ENCODE results near the gene KRT86. TPM values are rescaled to one million over a fixed set of nuclear protein-coding genes. Genes with fewer than 3 reads are reported as not detected.
A peak's percentile ranks its signal among the peaks of the same experiment; 100 is the strongest.

Gene KRT86
- total RNA-seq, 5 donors from 2014 or later (not counting 1 experiment from before 2014, with no cell fraction given): 0.35 TPM; not detected in 4

- Mint-ChIP-seq H3K36me3 (no peaks in the 10 kb centered on the region), H3K27ac (peak overlapping the region in 1 of 2 donors; percentile 47), H3K27me3 (peaks cover 19 to 27% of the 10 kb centered on the region in 2 donors), H3K4me1 (peaks cover 27 to 54% (median 34%) of the 10 kb centered on the region in 3 donors), H3K4me3 (no peak overlapping the region), H3K9me3 (no peaks in the 10 kb centered on the region)
- Histone ChIP-seq H3K27me3 (replicated peaks in 1 of 2; ENCODE audit: control insufficient read depth in 2 of 2, extremely low read depth in 1 of 2, insufficient read depth in 2 of 2, low read length in 1 of 2) (peaks cover 3 to 43% of the 10 kb centered on the region in 2 experiments), H3K4me1 (ENCODE audit: control insufficient read depth in 1 of 2, extremely low read depth in 1 of 2, insufficient read depth in 2 of 2, low read length in 2 of 2) (peaks cover 0 to 22% of the 10 kb centered on the region in 2 experiments), H3K36me3 (ENCODE audit: control insufficient read depth in 2 of 2, extremely low read depth in 1 of 2, insufficient read depth in 1 of 2, low read length in 1 of 2) (no peaks in the 10 kb centered on the region), H3K9me3 (no peaks in the 10 kb centered on the region), H3K27ac (ENCODE audit: low read length) (no peak overlapping the region), H3K4me3 (ENCODE audit: control insufficient read depth in 1 of 2, extremely low read depth in 1 of 2, low read length in 1 of 2) (no peak overlapping the region)
- WGBS (ENCODE audit: insufficient coverage): 54% methylated on average over 7 of the region's 10 CpGs
- POLR2A ChIA-PET: no interaction called here
- no peak for ATAC-seq (replicated peaks in 1 of 4)
- no peak for DNase-seq
- CTCF ChIA-PET: no interaction called here
Observed at GRCh38 chr12:52246720-52247621, 27.5 kb upstream of the KRT86 start.

DNA sequence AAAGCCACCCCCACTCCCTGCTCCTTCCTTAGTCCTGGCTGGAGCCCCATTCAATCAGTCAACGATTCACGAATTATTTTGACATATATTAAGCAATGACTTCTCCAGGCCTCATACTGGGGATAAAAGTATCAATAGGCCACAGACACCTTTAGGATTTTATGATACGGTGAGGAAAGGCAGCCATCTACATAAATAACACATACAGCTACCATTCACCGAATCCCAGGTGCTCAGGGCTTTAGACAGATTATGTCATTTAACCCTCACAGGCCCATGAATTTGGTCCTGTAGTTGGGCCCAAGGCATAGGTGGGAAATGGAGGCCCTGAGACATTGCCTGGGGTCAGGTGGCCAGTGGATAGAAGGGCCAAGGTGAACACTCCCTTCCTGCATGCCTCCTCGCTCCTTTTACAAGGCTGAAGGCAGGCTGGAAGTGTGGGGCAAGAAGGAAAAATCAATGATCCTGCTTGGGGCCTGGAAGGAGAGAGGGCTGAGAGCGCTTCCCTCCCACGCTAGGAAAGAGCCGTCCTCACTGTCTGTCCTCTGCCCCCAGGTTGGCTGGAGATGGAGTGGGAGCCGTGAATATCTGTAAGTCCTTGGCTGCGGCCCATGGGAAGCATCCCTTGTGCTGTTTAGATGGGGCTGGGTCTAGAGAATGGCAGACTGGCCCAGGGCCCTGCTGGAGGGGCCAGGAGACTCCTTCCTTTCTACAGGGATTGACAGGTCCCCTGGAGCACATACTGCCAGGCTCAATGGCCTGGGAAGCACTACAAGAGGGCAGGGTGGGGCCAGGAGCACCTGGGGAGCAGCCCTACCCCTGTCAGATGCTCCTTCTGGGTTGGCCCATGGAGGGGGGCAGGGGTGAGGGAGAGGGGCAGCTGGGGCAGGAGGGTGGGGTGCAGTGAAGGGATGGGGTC lies 26.6 kb upstream of the KRT86 start:
- Mint-ChIP-seq H3K36me3 (no peaks in the 10 kb centered on the region), H3K9me3 (no peaks in the 10 kb centered on the region), H3K27me3 (peaks cover 15 to 27% of the 10 kb centered on the region in 2 donors), H3K4me3 (no peak overlapping the region), H3K4me1 (peaks cover 27 to 59% (median 36%) of the 10 kb centered on the region in 3 donors), H3K27ac (no peak overlapping the region)
- Histone ChIP-seq H3K27ac (ENCODE audit: low read length) (no peak overlapping the region), H3K4me1 (ENCODE audit: control insufficient read depth in 1 of 2, extremely low read depth in 1 of 2, insufficient read depth in 2 of 2, low read length in 2 of 2) (peaks cover 0 to 24% of the 10 kb centered on the region in 2 experiments), H3K4me3 (ENCODE audit: control insufficient read depth in 1 of 2, extremely low read depth in 1 of 2, low read length in 1 of 2) (no peak overlapping the region), H3K36me3 (ENCODE audit: control insufficient read depth in 2 of 2, extremely low read depth in 1 of 2, insufficient read depth in 1 of 2, low read length in 1 of 2) (no peaks in the 10 kb centered on the region), H3K27me3 (replicated peaks in 1 of 2; ENCODE audit: control insufficient read depth in 2 of 2, extremely low read depth in 1 of 2, insufficient read depth in 2 of 2, low read length in 1 of 2) (peaks cover 3 to 37% of the 10 kb centered on the region in 2 experiments), H3K9me3 (no peaks in the 10 kb centered on the region)
- 93% methylated on average over 3 of the region's 10 CpGs for WGBS (ENCODE audit: insufficient coverage)
- ChIA-PET CTCF (no interaction called here), POLR2A (no interaction called here)
- DNase-seq: no peak
- ATAC-seq (replicated peaks in 1 of 4): no peak

DNA sequence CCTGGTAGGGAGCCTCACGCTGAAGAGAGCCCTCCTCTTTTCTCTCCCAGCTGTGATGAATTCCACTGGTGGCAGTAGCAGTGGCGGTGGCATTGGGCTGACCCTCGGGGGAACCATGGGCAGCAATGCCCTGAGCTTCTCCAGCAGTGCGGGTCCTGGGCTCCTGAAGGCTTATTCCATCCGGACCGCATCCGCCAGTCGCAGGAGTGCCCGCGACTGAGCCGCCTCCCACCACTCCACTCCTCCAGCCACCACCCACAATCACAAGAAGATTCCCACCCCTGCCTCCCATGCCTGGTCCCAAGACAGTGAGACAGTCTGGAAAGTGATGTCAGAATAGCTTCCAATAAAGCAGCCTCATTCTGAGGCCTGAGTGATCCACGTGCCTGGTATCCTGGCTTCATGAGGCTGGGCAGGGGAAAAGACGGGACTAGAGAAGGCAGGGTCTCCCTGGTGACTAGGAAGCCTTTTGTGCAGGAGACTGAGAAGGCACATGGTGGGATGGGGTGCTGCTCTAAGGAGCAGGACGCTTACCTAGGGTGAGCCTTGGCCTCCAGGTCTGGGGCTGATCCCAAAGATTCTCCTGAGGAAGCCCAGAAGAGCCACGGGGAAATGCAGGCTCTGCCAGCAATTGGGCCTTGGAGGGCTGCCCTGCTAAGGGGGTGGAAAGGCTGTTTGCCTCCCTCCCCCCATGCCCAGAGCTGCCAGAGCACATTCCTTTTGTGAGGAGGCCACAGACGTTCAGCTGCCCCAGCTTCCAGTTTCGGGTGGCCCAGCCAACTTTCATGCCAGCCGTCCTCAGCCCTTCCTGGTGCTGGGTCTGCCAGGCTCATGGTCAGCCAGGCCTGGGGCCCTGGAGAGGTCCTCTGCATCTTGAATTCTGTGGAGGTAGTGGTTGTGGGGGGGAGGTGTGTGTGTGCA lies 25.6 kb upstream of the KRT86 start:
- Histone ChIP-seq H3K27me3 (replicated peaks in 1 of 2; ENCODE audit: control insufficient read depth in 2 of 2, extremely low read depth in 1 of 2, insufficient read depth in 2 of 2, low read length in 1 of 2) (peaks cover 3 to 33% of the 10 kb centered on the region in 2 experiments), H3K36me3 (ENCODE audit: control insufficient read depth in 2 of 2, extremely low read depth in 1 of 2, insufficient read depth in 1 of 2, low read length in 1 of 2) (no peaks in the 10 kb centered on the region), H3K9me3 (no peaks in the 10 kb centered on the region), H3K4me3 (ENCODE audit: control insufficient read depth in 1 of 2, extremely low read depth in 1 of 2, low read length in 1 of 2) (no peak overlapping the region), H3K4me1 (ENCODE audit: control insufficient read depth in 1 of 2, extremely low read depth in 1 of 2, insufficient read depth in 2 of 2, low read length in 2 of 2) (peaks cover 0 to 16% of the 10 kb centered on the region in 2 experiments), H3K27ac (ENCODE audit: low read length) (no peak overlapping the region)
- Mint-ChIP-seq H3K4me1 (peaks cover 21 to 52% (median 32%) of the 10 kb centered on the region in 3 donors), H3K27ac (no peak overlapping the region), H3K36me3 (no peaks in the 10 kb centered on the region), H3K27me3 (peaks cover 15 to 27% of the 10 kb centered on the region in 2 donors), H3K4me3 (no peak overlapping the region), H3K9me3 (no peaks in the 10 kb centered on the region)
- WGBS (ENCODE audit: insufficient coverage): 68% methylated on average over 8 of the region's 18 CpGs
- ChIA-PET POLR2A (no interaction called here), CTCF (no interaction called here)
- DNase-seq (no peak), ATAC-seq (replicated peaks in 1 of 4) (no peak)

DNA sequence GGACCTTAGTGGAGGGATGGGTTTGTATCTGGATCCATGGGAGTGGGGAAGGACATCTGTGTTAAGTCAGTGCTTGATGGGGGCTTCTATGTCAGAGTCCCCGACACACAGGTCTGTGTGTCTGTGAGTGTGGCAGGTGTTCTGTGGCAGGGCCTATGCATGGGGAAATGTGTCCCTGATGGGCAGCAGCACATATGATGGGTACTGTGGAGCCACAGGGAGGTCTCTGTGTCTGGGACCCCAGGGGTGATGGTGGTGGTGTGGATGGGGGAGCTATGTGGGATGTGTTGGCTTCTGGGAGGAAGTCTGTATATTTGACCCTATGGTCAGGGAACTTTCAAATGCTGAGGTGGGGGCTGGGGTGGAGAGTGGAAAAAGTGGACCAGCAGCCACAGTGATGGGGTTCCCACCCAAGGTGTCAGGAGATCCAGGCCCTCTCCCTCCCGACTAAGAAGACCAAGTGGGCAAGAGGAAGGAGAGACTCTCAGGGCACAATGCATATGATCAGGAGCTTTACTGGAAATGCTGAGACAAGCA lies 24.9 kb upstream of the KRT86 start:
- peaks cover 3 to 37% of the 10 kb centered on the region in 2 experiments for H3K27me3 ChIP-seq (replicated peaks in 1 of 2; ENCODE audit: control insufficient read depth in 2 of 2, extremely low read depth in 1 of 2, insufficient read depth in 2 of 2, low read length in 1 of 2)
- CTCF ChIA-PET: no interaction called here
- DNase-seq (no peak), ATAC-seq (replicated peaks in 1 of 4) (no peak)
- H3K27ac Mint-ChIP-seq: no peak overlapping the region
- peaks cover 0 to 8% of the 10 kb centered on the region in 2 experiments for H3K4me1 ChIP-seq (ENCODE audit: control insufficient read depth in 1 of 2, extremely low read depth in 1 of 2, insufficient read depth in 2 of 2, low read length in 2 of 2)
- H3K4me3 Mint-ChIP-seq: no peak overlapping the region
- peaks cover 14 to 44% (median 25%) of the 10 kb centered on the region in 3 donors for H3K4me1 Mint-ChIP-seq
- H3K4me3 ChIP-seq (ENCODE audit: control insufficient read depth in 1 of 2, extremely low read depth in 1 of 2, low read length in 1 of 2): no peak overlapping the region
- no peaks in the 10 kb centered on the region for H3K9me3 ChIP-seq
- POLR2A ChIA-PET: no interaction called here
- no peaks in the 10 kb centered on the region for H3K36me3 Mint-ChIP-seq
- WGBS (ENCODE audit: insufficient coverage): 74% methylated on average over 2 of the region's 2 CpGs
- no peak overlapping the region for H3K27ac ChIP-seq (ENCODE audit: low read length)
- no peaks in the 10 kb centered on the region for H3K36me3 ChIP-seq (ENCODE audit: control insufficient read depth in 2 of 2, extremely low read depth in 1 of 2, insufficient read depth in 1 of 2, low read length in 1 of 2)
- H3K27me3 Mint-ChIP-seq: peaks cover 15 to 31% of the 10 kb centered on the region in 2 donors
- H3K9me3 Mint-ChIP-seq: no peaks in the 10 kb centered on the region

DNA sequence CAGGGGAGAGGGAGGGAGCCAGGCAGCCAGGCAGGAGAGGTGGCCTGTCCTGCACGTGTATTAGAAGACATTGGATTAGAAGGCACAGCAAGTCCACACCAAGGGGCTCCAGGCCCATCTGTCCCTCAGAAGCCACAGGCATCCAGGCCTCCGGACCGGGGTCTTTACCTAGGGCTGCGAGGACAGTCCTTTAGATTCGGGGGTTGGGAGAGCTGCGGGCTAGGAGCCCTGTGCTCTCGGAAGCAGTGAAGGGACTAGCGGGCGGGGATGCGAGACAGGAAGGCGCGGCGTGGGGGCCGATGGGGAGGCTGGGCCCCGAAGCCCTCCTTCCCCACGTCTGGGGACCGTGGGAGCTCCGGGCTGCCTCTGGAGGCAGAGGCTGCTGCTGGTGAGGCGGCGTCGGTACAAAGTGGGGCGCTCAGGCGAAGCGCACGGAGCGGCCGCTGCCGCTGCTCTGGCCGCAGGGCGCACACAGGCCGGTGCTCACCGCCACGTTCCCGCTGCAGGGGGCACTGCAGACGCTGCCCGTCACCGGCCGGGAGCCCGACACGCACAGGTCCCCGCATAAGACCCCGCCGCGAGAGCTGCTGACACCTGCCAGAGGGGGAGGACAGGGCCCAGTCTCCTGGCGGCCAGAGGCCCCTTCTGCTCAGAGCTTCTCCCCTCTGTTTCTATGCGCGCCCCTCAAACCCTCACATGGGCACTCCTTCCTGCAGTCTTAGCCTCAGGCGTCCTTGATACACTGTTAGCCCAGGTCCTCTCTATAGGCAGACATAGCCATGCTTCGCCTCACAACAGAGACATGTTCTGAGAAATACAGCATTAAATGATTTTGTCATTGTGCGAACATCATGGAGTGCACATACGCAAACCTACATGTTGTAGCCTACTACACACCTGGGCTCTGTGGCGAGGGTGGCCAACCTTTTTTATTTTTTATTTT lies 24.1 kb upstream of the KRT86 start:
- Mint-ChIP-seq H3K9me3 (no peaks in the 10 kb centered on the region), H3K4me1 (peaks cover 13 to 37% (median 23%) of the 10 kb centered on the region in 3 donors), H3K36me3 (no peaks in the 10 kb centered on the region), H3K27ac (no peak overlapping the region), H3K4me3 (no peak overlapping the region), H3K27me3 (peaks cover 21 to 37% of the 10 kb centered on the region in 2 donors)
- CTCF ChIA-PET: no interaction called here
- Histone ChIP-seq H3K36me3 (ENCODE audit: control insufficient read depth in 2 of 2, extremely low read depth in 1 of 2, insufficient read depth in 1 of 2, low read length in 1 of 2) (no peaks in the 10 kb centered on the region), H3K4me1 (ENCODE audit: control insufficient read depth in 1 of 2, extremely low read depth in 1 of 2, insufficient read depth in 2 of 2, low read length in 2 of 2) (peaks cover 0 to 7% of the 10 kb centered on the region in 2 experiments), H3K4me3 (ENCODE audit: control insufficient read depth in 1 of 2, extremely low read depth in 1 of 2, low read length in 1 of 2) (no peak overlapping the region), H3K9me3 (no peaks in the 10 kb centered on the region), H3K27ac (ENCODE audit: low read length) (no peak overlapping the region), H3K27me3 (replicated peaks in 1 of 2; ENCODE audit: control insufficient read depth in 2 of 2, extremely low read depth in 1 of 2, insufficient read depth in 2 of 2, low read length in 1 of 2) (peaks cover 5 to 43% of the 10 kb centered on the region in 2 experiments)
- DNase-seq: no peak
- 39% methylated on average over 50 of the region's 52 CpGs for WGBS (ENCODE audit: insufficient coverage)
- ATAC-seq (replicated peaks in 1 of 4): no peak
- POLR2A ChIA-PET: no interaction called here
